Glutamatergic neuron (in vitro differentiated cells): ENCODE data around the gene KRT20. TPM values are rescaled to one million over a fixed set of nuclear protein-coding genes. Genes with fewer than 3 reads are reported as not detected.

ENCODE experiments used
- DNase-seq: peaks from one replicate; pipeline ENCODE4 v3.0.0; 2022
- H3K27ac Mint-ChIP-seq: one replicate; pipeline ENCODE4 v1.8.0; 2020; ENCODE audit warnings: mild to moderate bottlenecking, mixed read lengths, inconsistent platforms; ENCODE audit not compliant: unreplicated experiment
- H3K27me3 Mint-ChIP-seq: one replicate; pipeline ENCODE4 v1.8.0; 2020; ENCODE audit warnings: mild to moderate bottlenecking, moderate library complexity, mixed read lengths, inconsistent platforms; ENCODE audit not compliant: unreplicated experiment
- H3K36me3 Mint-ChIP-seq: one replicate; pipeline ENCODE4 v1.8.0; 2020; ENCODE audit warnings: mild to moderate bottlenecking, mixed read lengths, inconsistent platforms; ENCODE audit not compliant: unreplicated experiment
- H3K4me1 Mint-ChIP-seq: one replicate; pipeline ENCODE4 v1.8.0; 2020; ENCODE audit warnings: mild to moderate bottlenecking, low read depth, mixed read lengths, inconsistent platforms; ENCODE audit not compliant: unreplicated experiment
- H3K4me3 Mint-ChIP-seq: one replicate; pipeline ENCODE4 v1.8.0; 2020; ENCODE audit warnings: mild to moderate bottlenecking, mixed read lengths, inconsistent platforms; ENCODE audit not compliant: unreplicated experiment
- H3K9me3 Mint-ChIP-seq: one replicate; pipeline ENCODE4 v1.8.0; 2020; ENCODE audit warnings: mild to moderate bottlenecking, moderate library complexity, mixed read lengths, inconsistent platforms; ENCODE audit not compliant: unreplicated experiment
- total RNA-seq: library from RNA; stranded (reverse); fragmentation: NEBNext Ultra II Directional; extraction: Animal tissue kit (Norgen Biotek cat#: 25700); gene quantifications from one replicate; pipeline ENCODE4 v1.2.1, GENCODE V29; 2021; ENCODE audit not compliant: unreplicated experiment
- TF ChIP-seq, protein P1 (sequence below): fragments of 200-600 bp; sonication (generic); IDR thresholded peaks from one replicate; pipeline ENCODE4 v1.5.0; 2021; ENCODE audit not compliant: partially characterized antibody, unreplicated experiment

Gene KRT20
- total RNA-seq, 1 donor from 2014 or later: not detected

GRCh38 chr17:40906613-40907012, 21.6 kb upstream of the KRT20 start:
- Mint-ChIP-seq H3K36me3 (no peaks in the 10 kb centered on the region), H3K4me3 (no peak overlapping the region), H3K9me3 (no peaks in the 10 kb centered on the region), H3K27ac (no peak overlapping the region), H3K4me1 (peaks cover 2% of the 10 kb centered on the region), H3K27me3 (no peaks in the 10 kb centered on the region)
- TF ChIP-seq, protein P1, sequence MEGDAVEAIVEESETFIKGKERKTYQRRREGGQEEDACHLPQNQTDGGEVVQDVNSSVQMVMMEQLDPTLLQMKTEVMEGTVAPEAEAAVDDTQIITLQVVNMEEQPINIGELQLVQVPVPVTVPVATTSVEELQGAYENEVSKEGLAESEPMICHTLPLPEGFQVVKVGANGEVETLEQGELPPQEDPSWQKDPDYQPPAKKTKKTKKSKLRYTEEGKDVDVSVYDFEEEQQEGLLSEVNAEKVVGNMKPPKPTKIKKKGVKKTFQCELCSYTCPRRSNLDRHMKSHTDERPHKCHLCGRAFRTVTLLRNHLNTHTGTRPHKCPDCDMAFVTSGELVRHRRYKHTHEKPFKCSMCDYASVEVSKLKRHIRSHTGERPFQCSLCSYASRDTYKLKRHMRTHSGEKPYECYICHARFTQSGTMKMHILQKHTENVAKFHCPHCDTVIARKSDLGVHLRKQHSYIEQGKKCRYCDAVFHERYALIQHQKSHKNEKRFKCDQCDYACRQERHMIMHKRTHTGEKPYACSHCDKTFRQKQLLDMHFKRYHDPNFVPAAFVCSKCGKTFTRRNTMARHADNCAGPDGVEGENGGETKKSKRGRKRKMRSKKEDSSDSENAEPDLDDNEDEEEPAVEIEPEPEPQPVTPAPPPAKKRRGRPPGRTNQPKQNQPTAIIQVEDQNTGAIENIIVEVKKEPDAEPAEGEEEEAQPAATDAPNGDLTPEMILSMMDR: no peak
- DNase-seq: no peak

DNA sequence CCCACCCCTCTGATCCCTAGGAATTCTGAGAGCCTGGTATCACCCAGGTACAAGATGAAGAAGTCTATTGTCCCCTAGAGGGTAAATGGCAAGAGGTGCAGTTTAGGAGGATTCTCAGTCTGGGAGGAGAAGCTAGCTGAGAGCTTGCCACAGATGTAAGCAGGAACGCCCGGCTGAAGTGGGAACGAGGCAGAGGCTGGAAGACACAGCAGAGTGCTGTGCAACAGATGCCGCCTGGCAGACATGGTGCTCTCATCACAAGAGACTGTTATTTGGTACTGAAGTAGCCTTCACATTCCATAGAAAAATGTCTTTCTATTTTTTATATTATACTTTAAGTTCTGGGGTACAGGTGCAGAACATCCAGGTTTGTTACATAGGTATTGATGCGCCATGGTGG, 20.3 kb upstream of the KRT20 start:
- DNase-seq: no peak
- TF ChIP-seq, protein P1: no peak
- no peaks in the 10 kb centered on the region for H3K36me3 Mint-ChIP-seq
- no peaks in the 10 kb centered on the region for H3K9me3 Mint-ChIP-seq
- H3K4me3 Mint-ChIP-seq: no peak overlapping the region
- H3K4me1 Mint-ChIP-seq: peaks cover 2% of the 10 kb centered on the region
- H3K27ac Mint-ChIP-seq: no peak overlapping the region
- no peaks in the 10 kb centered on the region for H3K27me3 Mint-ChIP-seq

DNA sequence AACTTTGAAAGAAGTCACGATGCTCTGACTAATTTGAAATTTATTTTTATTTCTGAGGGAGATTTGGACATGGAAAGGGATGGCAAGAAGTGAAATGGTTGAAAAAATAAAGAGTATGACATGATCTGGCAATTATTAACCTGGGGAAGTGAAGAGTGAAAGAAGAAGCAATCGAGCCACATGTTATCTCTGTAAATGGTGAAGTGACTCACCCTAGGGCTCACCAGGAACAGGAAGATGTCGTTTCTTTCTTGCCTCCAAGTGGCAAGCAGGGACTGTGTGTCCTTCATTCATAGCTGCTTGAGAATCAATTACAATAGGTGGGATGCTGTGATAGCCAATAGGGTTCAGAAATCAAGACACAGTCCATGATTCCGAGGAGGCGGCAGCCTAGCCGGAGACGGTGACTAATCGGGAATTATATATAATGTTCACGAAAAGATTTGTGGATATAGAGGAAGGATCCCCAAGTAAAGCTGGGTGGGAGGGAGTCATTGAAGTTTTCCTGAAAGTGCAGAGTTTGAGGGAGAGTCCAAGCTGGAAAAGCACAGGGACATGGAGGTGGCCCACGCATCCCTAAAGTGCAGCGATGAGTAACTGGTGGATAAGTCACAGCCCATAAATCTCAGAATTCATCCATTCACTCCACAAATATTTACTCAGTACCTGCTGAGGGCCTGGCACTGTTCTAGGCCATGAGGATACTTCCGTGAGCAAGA, 18.2 kb upstream of the KRT20 start:
- no peak overlapping the region for H3K4me3 Mint-ChIP-seq
- TF ChIP-seq, protein P1: no peak
- no peak overlapping the region for H3K27ac Mint-ChIP-seq
- H3K9me3 Mint-ChIP-seq: no peaks in the 10 kb centered on the region
- no peak for DNase-seq
- H3K36me3 Mint-ChIP-seq: no peaks in the 10 kb centered on the region
- H3K4me1 Mint-ChIP-seq: peaks cover 2% of the 10 kb centered on the region
- H3K27me3 Mint-ChIP-seq: no peaks in the 10 kb centered on the region

DNA sequence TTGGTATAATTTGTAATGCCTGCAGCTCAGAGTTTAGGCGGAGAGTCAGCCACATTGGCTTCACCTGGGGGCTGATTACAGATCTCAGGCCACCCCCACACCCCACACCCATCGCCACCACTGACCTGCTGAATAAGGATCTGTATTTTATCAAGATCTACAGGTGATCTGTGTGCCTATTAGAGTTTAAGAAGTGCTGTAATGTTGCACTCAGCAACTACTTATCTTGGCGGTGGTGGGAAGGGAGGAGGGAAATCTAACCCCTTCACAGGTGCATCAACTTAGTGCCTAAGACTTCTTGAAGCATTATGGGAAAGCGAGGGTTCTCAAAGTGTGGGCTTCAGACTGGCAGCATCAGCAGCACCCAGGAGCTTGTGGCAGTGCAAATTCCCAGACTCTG, 17.5 kb upstream of the KRT20 start:
- H3K27me3 Mint-ChIP-seq: no peaks in the 10 kb centered on the region
- H3K9me3 Mint-ChIP-seq: no peaks in the 10 kb centered on the region
- no peak overlapping the region for H3K4me3 Mint-ChIP-seq
- TF ChIP-seq, protein P1: no peak
- peaks cover 2% of the 10 kb centered on the region for H3K4me1 Mint-ChIP-seq
- no peak overlapping the region for H3K27ac Mint-ChIP-seq
- DNase-seq: no peak
- H3K36me3 Mint-ChIP-seq: no peaks in the 10 kb centered on the region

DNA sequence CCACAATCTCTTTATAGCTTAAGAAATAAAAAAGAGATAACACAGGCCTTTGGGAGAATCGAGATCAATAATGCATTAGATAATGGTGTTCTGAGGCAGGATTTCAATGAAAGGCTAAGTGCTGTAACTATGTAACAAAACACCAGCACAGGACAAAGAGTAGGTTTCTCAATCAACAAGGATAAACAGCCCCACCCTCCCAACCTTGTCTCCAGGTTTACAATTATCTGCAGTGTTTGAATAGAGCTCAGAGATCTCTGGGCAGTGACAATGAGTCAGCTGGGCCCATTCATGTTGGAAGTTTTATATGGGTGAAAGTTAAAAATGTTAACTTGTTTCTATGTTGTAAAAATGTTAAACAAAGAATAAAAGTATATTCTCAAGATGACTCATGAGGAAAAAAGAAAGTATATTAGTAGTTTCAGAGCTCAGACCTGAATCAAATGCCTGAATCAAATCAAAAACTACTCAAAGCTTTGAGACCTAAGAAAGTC, 17.0 kb upstream of the KRT20 start:
- no peak overlapping the region for H3K27ac Mint-ChIP-seq
- no peaks in the 10 kb centered on the region for H3K36me3 Mint-ChIP-seq
- TF ChIP-seq, protein P1: no peak
- no peak for DNase-seq
- H3K27me3 Mint-ChIP-seq: no peaks in the 10 kb centered on the region
- no peak overlapping the region for H3K4me3 Mint-ChIP-seq
- H3K4me1 Mint-ChIP-seq: peaks cover 2% of the 10 kb centered on the region
- H3K9me3 Mint-ChIP-seq: no peaks in the 10 kb centered on the region
